ENCODE data around the gene MED15.
"Not testable (repeated sequence)": the region's sequence is repeated elsewhere in the genome, so short reads cannot be mapped to it uniquely, and the experiment has no call there.

MED15 gene

GRCh38 chr22:20591660-20592310 is 84.4 kb downstream of the MED15 start:
- no peak for DNase-seq (ENCODE audit: extremely low read depth, insufficient read length)
- no peaks in the 10 kb centered on the region for H3K27me3 ChIP-seq (replicated peaks; ENCODE audit: control insufficient read depth, insufficient read depth, low read length)
- peaks cover 1% of the 10 kb centered on the region for H3K36me3 ChIP-seq (ENCODE audit: control insufficient read depth, insufficient read depth, low read length)
- TF ChIP-seq, protein P1, sequence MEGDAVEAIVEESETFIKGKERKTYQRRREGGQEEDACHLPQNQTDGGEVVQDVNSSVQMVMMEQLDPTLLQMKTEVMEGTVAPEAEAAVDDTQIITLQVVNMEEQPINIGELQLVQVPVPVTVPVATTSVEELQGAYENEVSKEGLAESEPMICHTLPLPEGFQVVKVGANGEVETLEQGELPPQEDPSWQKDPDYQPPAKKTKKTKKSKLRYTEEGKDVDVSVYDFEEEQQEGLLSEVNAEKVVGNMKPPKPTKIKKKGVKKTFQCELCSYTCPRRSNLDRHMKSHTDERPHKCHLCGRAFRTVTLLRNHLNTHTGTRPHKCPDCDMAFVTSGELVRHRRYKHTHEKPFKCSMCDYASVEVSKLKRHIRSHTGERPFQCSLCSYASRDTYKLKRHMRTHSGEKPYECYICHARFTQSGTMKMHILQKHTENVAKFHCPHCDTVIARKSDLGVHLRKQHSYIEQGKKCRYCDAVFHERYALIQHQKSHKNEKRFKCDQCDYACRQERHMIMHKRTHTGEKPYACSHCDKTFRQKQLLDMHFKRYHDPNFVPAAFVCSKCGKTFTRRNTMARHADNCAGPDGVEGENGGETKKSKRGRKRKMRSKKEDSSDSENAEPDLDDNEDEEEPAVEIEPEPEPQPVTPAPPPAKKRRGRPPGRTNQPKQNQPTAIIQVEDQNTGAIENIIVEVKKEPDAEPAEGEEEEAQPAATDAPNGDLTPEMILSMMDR (IDR thresholded peaks at IDR 0.05; ENCODE audit: insufficient read depth, low read length, poor library complexity, severe bottlenecking): no peak
- no peak overlapping the region for H3K4me3 ChIP-seq (replicated peaks; ENCODE audit: low read depth, low read length)

- not testable (repeated sequence) for DNase-seq (ENCODE audit: extremely low read depth, insufficient read length); H3K36me3 ChIP-seq (ENCODE audit: control insufficient read depth, insufficient read depth, low read length); H3K27me3 ChIP-seq (replicated peaks; ENCODE audit: control insufficient read depth, insufficient read depth, low read length); H3K4me3 ChIP-seq (replicated peaks; ENCODE audit: low read depth, low read length)
Measured at GRCh38 chr22:20594038-20594437, 86.6 kb downstream of the MED15 start.

DNA sequence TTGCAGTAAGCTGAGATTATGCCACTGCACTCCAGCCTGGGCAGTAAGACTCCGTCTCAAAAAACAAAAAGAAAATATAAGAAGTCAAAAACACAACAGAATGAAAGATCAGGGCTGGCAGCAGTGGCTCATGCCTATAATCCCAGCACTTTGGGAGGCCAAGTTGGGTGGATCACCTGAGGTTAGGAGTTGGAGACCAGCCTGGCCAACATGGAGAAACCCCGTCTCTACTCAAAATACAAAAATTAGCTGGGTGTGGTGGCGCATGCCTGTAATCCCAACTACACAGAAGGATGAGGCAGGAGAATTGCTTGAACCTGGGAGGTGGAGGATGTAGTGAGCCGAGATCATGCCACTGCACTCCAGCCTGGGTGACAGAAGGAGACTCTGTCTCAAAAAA is 87.1 kb downstream of the MED15 start:
- not testable (repeated sequence) for H3K36me3 ChIP-seq (ENCODE audit: control insufficient read depth, insufficient read depth, low read length); H3K4me3 ChIP-seq (replicated peaks; ENCODE audit: low read depth, low read length); H3K27me3 ChIP-seq (replicated peaks; ENCODE audit: control insufficient read depth, insufficient read depth, low read length); DNase-seq (ENCODE audit: extremely low read depth, insufficient read length)

DNA sequence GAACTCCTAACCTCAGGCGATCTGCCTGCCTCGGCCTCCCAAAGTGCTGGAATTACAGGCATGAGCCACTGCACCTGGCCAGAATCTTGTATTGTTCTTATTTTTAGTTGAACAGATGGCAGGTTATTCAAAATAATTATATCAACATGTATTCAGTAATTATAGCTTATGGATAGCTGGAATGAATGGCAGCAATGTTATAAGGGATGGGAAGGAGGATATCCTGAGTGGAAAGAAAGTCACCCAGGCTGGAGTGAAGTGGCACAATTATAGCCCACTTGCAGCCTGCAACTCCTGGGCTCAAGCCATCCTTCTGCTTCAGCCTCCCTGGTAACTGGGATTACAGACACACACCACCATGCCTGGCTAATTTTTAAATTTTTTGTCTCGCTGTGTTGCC is 88.1 kb downstream of the MED15 start:
- TF ChIP-seq, protein P1 (IDR thresholded peaks at IDR 0.05; ENCODE audit: insufficient read depth, low read length, poor library complexity, severe bottlenecking): no peak
- DNase-seq (ENCODE audit: extremely low read depth, insufficient read length): no peak

DNA sequence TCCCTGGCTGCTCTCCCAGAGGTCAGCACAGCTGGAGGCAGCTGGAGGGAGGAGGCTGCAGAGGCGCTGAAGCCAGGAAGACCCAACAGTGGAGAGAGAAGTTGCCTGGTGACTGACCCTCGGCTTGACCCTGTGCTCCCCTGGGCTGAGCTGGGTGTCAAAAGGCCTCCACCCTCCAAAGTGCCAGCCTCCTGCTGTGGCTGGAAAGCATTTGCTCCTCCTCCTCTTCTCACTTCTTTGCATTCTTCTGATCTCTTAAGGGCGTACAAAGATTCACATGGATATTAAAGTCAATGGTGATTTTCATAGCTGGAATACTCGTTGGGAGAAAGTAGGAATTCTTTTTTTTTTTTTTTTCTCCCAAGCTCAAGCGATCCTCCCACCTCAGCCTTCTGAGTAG is 91.7 kb downstream of the MED15 start:
- Histone ChIP-seq H3K27me3 (replicated peaks; ENCODE audit: control insufficient read depth, insufficient read depth, low read length) (no peaks in the 10 kb centered on the region), H3K4me3 (replicated peaks; ENCODE audit: low read depth, low read length) (no peak overlapping the region), H3K36me3 (ENCODE audit: control insufficient read depth, insufficient read depth, low read length) (no peaks in the 10 kb centered on the region)
- TF ChIP-seq, protein P1 (IDR thresholded peaks at IDR 0.05; ENCODE audit: insufficient read depth, low read length, poor library complexity, severe bottlenecking): no peak
- DNase-seq (ENCODE audit: extremely low read depth, insufficient read length): no peak

More for the DNA sequence above, 88.1 kb downstream of the MED15 start:
- Histone ChIP-seq H3K27me3 (replicated peaks; ENCODE audit: control insufficient read depth, insufficient read depth, low read length) (no peaks in the 10 kb centered on the region), H3K36me3 (ENCODE audit: control insufficient read depth, insufficient read depth, low read length) (no peaks in the 10 kb centered on the region), H3K4me3 (replicated peaks; ENCODE audit: low read depth, low read length) (no peak overlapping the region)

DNA sequence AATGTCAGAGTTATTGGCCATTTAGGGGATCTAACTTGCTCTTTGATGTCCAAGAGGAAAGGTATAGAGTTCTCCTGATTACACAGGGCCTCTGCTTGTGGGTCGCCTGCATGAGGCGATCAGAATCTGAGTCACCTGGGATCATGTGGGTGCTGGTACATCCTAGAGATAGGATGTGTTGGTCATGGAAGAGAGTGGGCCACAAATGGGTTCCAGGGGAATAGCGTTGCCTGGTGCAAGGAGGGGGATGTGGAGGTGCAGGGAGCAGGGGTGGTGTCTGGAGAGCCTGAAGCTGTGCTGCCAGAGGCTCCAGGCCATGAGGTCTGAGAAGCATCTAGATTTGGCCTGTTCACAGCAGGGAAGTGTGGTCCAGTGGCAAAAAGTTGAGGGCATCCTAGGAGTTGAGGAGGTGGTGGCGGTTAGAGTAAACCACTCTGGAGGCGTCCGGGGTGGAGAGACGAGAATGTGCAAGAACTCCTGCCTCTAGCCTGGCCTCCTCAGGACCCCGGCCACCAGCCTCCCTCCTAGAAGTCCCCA is 92.8 kb downstream of the MED15 start:
- DNase-seq (ENCODE audit: extremely low read depth, insufficient read length): no peak
- TF ChIP-seq, protein P1 (IDR thresholded peaks at IDR 0.05; ENCODE audit: insufficient read depth, low read length, poor library complexity, severe bottlenecking): no peak
- Histone ChIP-seq H3K36me3 (ENCODE audit: control insufficient read depth, insufficient read depth, low read length) (no peaks in the 10 kb centered on the region), H3K4me3 (replicated peaks; ENCODE audit: low read depth, low read length) (no peak overlapping the region), H3K27me3 (replicated peaks; ENCODE audit: control insufficient read depth, insufficient read depth, low read length) (no peaks in the 10 kb centered on the region)

- H3K4me3 ChIP-seq (replicated peaks; ENCODE audit: low read depth, low read length): no peak overlapping the region
- no peaks in the 10 kb centered on the region for H3K36me3 ChIP-seq (ENCODE audit: control insufficient read depth, insufficient read depth, low read length)
- DNase-seq (ENCODE audit: extremely low read depth, insufficient read length): no peak
- H3K27me3 ChIP-seq (replicated peaks; ENCODE audit: control insufficient read depth, insufficient read depth, low read length): no peaks in the 10 kb centered on the region
- TF ChIP-seq, protein P1 (IDR thresholded peaks at IDR 0.05; ENCODE audit: insufficient read depth, low read length, poor library complexity, severe bottlenecking): no peak
Measured at GRCh38 chr22:20601308-20601707, 93.9 kb downstream of the MED15 start.
